DND-41 (cell line): Measurements from ENCODE around the gene PCDHGA11.

ENCODE experiments used
- ATAC-seq: fragments of 200-7000 bp; cut with Tn5 transposase; 3 replicates; pipeline ENCODE4 v1.9.1; 2021; ENCODE audit warnings: low read depth; ENCODE audit not compliant: insufficient read depth
- DNase-seq: peaks from one replicate; pipeline ENCODE4 v3.0.0-alpha.2; 2020
- H2AFZ ChIP-seq: 2 replicates; pipeline ENCODE4 v1.6.0; 2012; ENCODE audit warnings: low read depth, low read length
- H3K27ac ChIP-seq: 2 replicates; pipeline ENCODE4 v1.5.1; 2012; ENCODE audit warnings: low read length, inconsistent platforms
- H3K27me3 ChIP-seq: fragments of 200-600 bp; sonication (generic); 2 replicates; pipeline ENCODE4 v1.6.0; 2012; ENCODE audit warnings: low read length, mild to moderate bottlenecking, inconsistent platforms; ENCODE audit not compliant: insufficient read depth, poor library complexity
- H3K36me3 ChIP-seq: 2 replicates; pipeline ENCODE4 v1.5.1; 2012; ENCODE audit warnings: low read length, inconsistent platforms; ENCODE audit not compliant: insufficient read depth
- H3K4me1 ChIP-seq: 2 replicates; pipeline ENCODE4 v1.5.1; 2012; ENCODE audit warnings: mild to moderate bottlenecking, low read length; ENCODE audit not compliant: insufficient read depth
- H3K4me2 ChIP-seq: 2 replicates; pipeline ENCODE4 v1.6.0; 2012; ENCODE audit warnings: mild to moderate bottlenecking, moderate library complexity, low read length, inconsistent platforms; ENCODE audit not compliant: insufficient read depth
- H3K4me3 ChIP-seq, 2 experiments: fragments of 200-600 bp in 1 of 2; shearing (Covaris generic) in 1 of 2; 2 replicates each; pipeline ENCODE4 v1.5.1; 2012 to 2016; ENCODE audit warnings: inconsistent platforms in 2 of 2, low read length in 2 of 2, mild to moderate bottlenecking in 2 of 2, low read depth in 1 of 2, moderate library complexity in 1 of 2
- H3K79me2 ChIP-seq: 2 replicates; pipeline ENCODE4 v1.6.0; 2012; ENCODE audit warnings: low read length, inconsistent platforms; ENCODE audit not compliant: insufficient read depth
- H3K9ac ChIP-seq: 2 replicates; pipeline ENCODE4 v1.6.0; 2012; ENCODE audit warnings: low read depth, mild to moderate bottlenecking, inconsistent platforms, low read length, moderate library complexity
- H3K9me3 ChIP-seq: 2 replicates; pipeline ENCODE4 v1.5.1; 2012; ENCODE audit warnings: low read length, moderate library complexity, mild to moderate bottlenecking, inconsistent platforms; ENCODE audit not compliant: insufficient read depth, severe bottlenecking
- H4K20me1 ChIP-seq: 2 replicates; pipeline ENCODE4 v1.6.0; 2012; ENCODE audit warnings: low read length; ENCODE audit not compliant: insufficient read depth
- EZH2 ChIP-seq: IDR thresholded peaks from 3 replicates; pipeline ENCODE4 v1.6.1; 2012; ENCODE audit warnings: borderline replicate concordance, low read depth, mild to moderate bottlenecking, moderate library complexity, low read length, inconsistent platforms; ENCODE audit not compliant: severe bottlenecking
- TF ChIP-seq, protein P1 (sequence below): IDR thresholded peaks from 2 replicates; pipeline ENCODE4 v1.5.1; 2012; ENCODE audit warnings: borderline replicate concordance, low read length, moderate library complexity, mild to moderate bottlenecking; ENCODE audit not compliant: poor library complexity, severe bottlenecking; ENCODE audit errors: extremely low read depth

Gene PCDHGA11

DNA sequence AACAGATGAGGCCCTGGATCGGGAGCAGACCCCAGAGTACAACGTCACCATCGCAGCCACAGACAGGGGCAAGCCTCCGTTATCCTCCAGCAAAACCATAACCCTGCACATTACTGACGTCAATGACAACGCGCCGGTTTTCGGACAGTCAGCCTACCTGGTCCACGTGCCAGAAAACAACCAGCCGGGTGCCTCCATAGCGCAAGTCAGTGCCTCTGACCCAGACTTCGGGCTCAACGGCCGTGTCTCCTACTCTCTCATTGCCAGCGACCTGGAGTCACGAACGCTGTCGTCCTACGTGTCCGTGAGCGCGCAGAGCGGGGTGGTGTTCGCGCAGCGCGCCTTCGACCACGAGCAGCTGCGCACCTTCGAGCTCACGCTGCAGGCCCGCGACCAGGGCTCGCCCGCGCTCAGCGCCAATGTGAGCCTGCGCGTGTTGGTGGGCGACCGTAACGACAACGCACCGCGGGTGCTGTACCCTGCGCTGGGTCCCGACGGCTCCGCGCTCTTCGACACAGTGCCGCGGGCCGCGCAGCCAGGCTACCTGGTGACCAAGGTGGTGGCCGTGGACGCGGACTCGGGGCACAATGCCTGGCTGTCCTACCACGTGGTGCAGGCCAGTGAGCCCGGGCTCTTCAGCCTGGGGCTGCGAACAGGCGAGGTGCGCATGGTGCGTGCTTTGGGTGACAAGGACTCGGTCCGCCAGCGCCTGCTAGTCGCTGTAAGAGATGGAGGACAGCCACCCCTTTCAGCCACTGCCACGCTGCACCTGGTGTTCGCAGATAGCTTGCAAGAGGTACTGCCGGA, 1.6 kb upstream of the PCDHGA11 start:
- H3K27ac ChIP-seq, result no peak overlapping the region
- TF ChIP-seq, protein P1, sequence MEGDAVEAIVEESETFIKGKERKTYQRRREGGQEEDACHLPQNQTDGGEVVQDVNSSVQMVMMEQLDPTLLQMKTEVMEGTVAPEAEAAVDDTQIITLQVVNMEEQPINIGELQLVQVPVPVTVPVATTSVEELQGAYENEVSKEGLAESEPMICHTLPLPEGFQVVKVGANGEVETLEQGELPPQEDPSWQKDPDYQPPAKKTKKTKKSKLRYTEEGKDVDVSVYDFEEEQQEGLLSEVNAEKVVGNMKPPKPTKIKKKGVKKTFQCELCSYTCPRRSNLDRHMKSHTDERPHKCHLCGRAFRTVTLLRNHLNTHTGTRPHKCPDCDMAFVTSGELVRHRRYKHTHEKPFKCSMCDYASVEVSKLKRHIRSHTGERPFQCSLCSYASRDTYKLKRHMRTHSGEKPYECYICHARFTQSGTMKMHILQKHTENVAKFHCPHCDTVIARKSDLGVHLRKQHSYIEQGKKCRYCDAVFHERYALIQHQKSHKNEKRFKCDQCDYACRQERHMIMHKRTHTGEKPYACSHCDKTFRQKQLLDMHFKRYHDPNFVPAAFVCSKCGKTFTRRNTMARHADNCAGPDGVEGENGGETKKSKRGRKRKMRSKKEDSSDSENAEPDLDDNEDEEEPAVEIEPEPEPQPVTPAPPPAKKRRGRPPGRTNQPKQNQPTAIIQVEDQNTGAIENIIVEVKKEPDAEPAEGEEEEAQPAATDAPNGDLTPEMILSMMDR, result no peak
- no peak for TF ChIP-seq EZH2
- no peaks in the 10 kb centered on the region for H4K20me1 ChIP-seq
- H3K4me2 ChIP-seq, result no peak overlapping the region
- no peaks in the 10 kb centered on the region for H3K4me1 ChIP-seq
- H3K4me3 ChIP-seq, result no peak overlapping the region
- no peaks in the 10 kb centered on the region for H3K79me2 ChIP-seq
- DNase-seq (no peak), ATAC-seq (no peak)
- H3K9me3 ChIP-seq, result no peaks in the 10 kb centered on the region
- no peaks in the 10 kb centered on the region for H3K36me3 ChIP-seq
- no peak overlapping the region for H2AFZ ChIP-seq
- H3K9ac ChIP-seq, result no peak overlapping the region
- H3K27me3 ChIP-seq, result peaks cover 4% of the 10 kb centered on the region

DNA sequence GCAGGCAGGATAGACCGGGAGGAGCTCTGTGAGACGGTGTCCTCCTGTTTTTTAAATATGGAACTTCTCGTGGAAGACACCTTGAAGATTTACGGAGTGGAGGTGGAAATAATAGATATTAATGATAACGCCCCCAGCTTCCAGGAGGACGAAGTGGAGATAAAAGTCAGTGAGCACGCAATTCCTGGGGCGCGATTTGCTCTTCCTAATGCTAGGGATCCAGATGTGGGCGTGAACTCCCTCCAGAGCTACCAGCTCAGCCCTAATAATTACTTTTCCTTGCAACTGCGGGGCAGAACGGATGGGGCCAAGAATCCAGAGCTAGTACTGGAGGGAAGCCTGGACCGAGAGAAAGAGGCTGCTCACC, 621 bp downstream of the PCDHGA11 start:
- ATAC-seq, result no peak
- no peak overlapping the region for H2AFZ ChIP-seq
- no peaks in the 10 kb centered on the region for H3K36me3 ChIP-seq
- H3K4me3 ChIP-seq, result no peak overlapping the region
- H4K20me1 ChIP-seq, result no peaks in the 10 kb centered on the region
- H3K27ac ChIP-seq, result no peak overlapping the region
- no peaks in the 10 kb centered on the region for H3K4me1 ChIP-seq
- no peak for DNase-seq
- H3K27me3 ChIP-seq, result peaks cover 10% of the 10 kb centered on the region
- no peak overlapping the region for H3K9ac ChIP-seq
- H3K4me2 ChIP-seq, result no peak overlapping the region
- no peaks in the 10 kb centered on the region for H3K79me2 ChIP-seq
- no peak for TF ChIP-seq EZH2
- TF ChIP-seq, protein P1, result no peak
- no peaks in the 10 kb centered on the region for H3K9me3 ChIP-seq

- Histone ChIP-seq H3K36me3 (no peaks in the 10 kb centered on the region), H3K9me3 (no peaks in the 10 kb centered on the region), H3K4me1 (no peaks in the 10 kb centered on the region), H3K4me3 (no peak overlapping the region), H3K27ac (no peak overlapping the region), H2AFZ (no peak overlapping the region), H3K4me2 (no peak overlapping the region), H3K79me2 (no peaks in the 10 kb centered on the region), H3K9ac (no peak overlapping the region), H4K20me1 (no peaks in the 10 kb centered on the region), H3K27me3 (peaks cover 10% of the 10 kb centered on the region)
- no peak for ATAC-seq
- TF ChIP-seq EZH2, result no peak
- TF ChIP-seq, protein P1, result no peak
- DNase-seq, result no peak
These were observed 2.0 kb downstream of the PCDHGA11 start for GRCh38 chr5:141422742-141423291.
